Renal cortex interstitium (tissue), 3 donors: ENCODE results near the gene MRPL39. TPM values are rescaled to one million over a fixed set of nuclear protein-coding genes. Genes with fewer than 3 reads are reported as not detected.

ENCODE experiments used
- polyA plus RNA-seq, 3 donors: library from polyadenylated mRNA; unstranded; fragments of 120-200 nt; gene quantifications; one replicate each; pipeline ENCODE4 v1.2.1, GENCODE V29; 2013; ENCODE audit not compliant: insufficient read length in 3 of 3

Gene MRPL39
- polyA plus RNA-seq, 3 donors = 35.5 to 48.1 (median 38.4) TPM

Other genes starting within 250 kb of the MRPL39 start
- gene JAM2, start 31.8 kb upstream of the MRPL39 start, polyA plus RNA-seq = 10 to 100 TPM; 10.7 to 12.4 (median 11.5) TPM
- 100 to 1,000 TPM; 201 to 269 (median 252) TPM for gene ATP5PF, start 127.4 kb upstream of the MRPL39 start, polyA plus RNA-seq
- 10 to 100 TPM; 42.1 to 48.4 (median 44.5) TPM for gene GABPA, start 127.5 kb upstream of the MRPL39 start, polyA plus RNA-seq